GM21529 (cell line): ENCODE results near the gene ULK4.

Experiments used
- ATAC-seq: cut with Tn5 transposase; IDR thresholded peaks from one replicate; pipeline ENCODE4 v1.9.1; 2021; ENCODE audit not compliant: unreplicated experiment

ULK4 gene

GRCh38 chr3:41327718-41328117 lies 634.2 kb downstream of the ULK4 start:
- no peak for ATAC-seq

GRCh38 chr3:41324156-41324475 lies 637.8 kb downstream of the ULK4 start:
- no peak for ATAC-seq

GRCh38 chr3:41323467-41324155 lies 638.3 kb downstream of the ULK4 start:
- ATAC-seq: no peak

- ATAC-seq: no peak
Observed at GRCh38 chr3:41321642-41321980, 640.3 kb downstream of the ULK4 start.

- ATAC-seq: no peak
Observed at GRCh38 chr3:41320953-41321641, 640.8 kb downstream of the ULK4 start.

- ATAC-seq: no peak
Observed at GRCh38 chr3:41318520-41318919, 643.4 kb downstream of the ULK4 start.

DNA sequence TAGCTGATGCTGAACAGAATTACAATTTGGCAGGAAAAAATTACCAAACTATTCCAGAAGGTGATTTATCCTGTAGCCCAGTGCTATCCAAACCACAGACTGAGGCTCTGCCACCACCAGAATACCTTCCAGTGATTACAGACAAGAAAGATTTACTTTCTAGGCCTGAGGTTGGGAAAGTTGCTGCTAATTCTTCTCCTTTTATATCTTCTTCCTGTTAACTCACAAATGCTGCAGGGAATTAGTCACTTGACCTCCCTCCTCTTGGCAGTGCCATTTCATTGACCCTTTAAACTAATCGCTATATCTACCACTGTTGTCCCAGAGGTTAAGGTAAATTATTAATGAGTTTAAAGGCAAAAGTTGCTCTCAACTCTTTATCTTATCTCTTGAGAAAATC lies 644.2 kb downstream of the ULK4 start:
- no peak for ATAC-seq

GRCh38 chr3:41317298-41317697 lies 644.6 kb downstream of the ULK4 start:
- ATAC-seq: no peak

DNA sequence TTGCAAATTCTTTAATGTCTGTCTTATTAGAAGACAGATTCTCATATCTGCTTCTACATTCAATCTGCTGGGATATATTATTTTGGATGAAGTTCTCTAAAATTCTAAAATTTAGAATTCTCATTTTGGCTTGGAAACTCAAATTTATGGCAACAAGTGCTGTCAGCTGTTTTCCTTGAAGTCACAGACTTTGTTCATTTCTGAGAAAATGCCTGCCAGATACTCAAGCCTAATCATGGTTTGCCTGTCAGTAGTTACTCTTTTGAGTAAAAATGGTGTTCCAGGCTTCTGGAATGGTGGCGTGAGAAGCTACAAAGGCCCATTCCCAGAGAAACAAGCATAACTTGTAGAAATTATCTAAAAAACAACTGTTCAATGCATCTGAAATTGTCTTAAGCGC lies 646.8 kb downstream of the ULK4 start:
- ATAC-seq: no peak

- ATAC-seq: no peak
Observed at GRCh38 chr3:41308119-41308518, 653.8 kb downstream of the ULK4 start.

DNA sequence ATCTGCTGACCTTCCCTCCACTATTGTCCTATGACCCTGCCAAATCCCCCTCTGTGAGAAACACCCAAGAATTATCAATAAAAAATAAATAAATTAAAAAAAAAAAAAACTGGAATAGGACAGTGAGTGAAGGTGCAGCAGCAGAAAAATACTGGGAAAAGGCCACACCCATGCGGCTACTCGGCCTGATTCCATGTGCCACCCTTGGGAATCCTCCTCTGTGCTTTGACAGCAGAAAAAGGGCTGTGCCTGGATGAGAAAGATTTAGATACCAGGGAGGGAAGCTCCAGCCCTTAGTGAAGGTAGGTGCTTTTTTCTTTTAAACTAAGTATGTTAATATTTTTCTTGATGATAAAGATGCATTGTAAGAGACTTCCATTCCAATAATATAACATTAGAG lies 654.8 kb downstream of the ULK4 start:
- ATAC-seq: no peak

- no peak for ATAC-seq
Observed at GRCh38 chr3:41304593-41304992, 657.3 kb downstream of the ULK4 start.

DNA sequence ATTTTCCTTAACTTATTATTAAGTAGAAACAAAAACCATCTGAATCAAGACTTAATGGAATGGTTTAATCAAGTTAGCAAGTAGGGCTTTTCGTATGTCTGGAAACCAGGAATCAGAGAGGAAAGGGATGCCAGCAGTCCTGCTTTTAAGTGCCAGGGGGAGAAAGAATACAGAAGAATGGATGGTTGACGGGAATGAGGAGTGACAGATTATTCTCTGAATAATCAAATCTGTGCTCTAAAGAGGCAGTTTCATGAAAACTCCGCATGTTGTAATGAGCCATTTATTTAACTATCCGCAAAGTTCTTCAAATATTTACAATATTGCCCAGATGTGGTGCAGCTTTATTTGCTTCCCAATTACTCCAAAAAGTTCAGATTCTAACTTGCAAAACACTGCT lies 659.6 kb downstream of the ULK4 start:
- no peak for ATAC-seq

- ATAC-seq: no peak
Observed at GRCh38 chr3:41301548-41301947, 660.4 kb downstream of the ULK4 start.

- ATAC-seq: no peak
Observed at GRCh38 chr3:41299036-41299435, 662.9 kb downstream of the ULK4 start.

DNA sequence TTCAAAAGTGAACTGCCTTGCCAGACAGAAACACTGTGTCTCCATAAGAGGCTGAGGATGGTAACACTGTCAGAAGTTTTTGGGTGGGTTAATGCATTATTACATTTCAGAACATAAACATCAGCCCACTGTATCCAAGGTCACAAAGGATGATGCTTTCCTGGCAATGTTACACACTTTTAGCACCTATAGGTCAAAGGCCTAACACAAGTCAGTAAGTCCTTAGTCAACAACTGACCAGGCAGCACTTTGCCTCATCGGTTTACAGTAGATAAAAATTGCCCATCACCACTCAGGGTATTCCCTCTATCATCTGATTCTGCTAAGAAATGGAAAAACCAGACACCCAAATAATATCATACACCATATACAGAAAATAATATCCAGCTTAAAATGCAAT lies 664.2 kb downstream of the ULK4 start:
- no peak for ATAC-seq

DNA sequence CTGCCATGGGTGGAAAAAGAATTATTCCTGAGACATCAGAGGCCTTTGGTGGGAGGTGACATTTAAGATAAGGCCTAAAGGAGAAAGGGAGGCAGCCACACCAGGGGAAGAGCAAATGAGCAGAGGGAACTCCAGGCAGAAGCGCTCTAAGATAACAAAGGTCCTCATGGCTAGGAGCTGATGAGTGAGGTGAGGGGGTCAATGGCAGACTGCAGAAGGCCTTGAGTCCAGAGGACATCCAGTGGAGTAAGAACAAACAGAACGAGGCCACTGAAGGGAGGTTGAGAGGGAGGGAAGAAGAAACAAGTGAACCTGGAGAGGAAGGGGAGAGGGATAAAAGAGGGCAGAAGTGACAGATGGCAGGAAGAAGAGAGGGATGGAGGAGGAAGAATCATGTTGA lies 665.3 kb downstream of the ULK4 start:
- ATAC-seq: no peak

DNA sequence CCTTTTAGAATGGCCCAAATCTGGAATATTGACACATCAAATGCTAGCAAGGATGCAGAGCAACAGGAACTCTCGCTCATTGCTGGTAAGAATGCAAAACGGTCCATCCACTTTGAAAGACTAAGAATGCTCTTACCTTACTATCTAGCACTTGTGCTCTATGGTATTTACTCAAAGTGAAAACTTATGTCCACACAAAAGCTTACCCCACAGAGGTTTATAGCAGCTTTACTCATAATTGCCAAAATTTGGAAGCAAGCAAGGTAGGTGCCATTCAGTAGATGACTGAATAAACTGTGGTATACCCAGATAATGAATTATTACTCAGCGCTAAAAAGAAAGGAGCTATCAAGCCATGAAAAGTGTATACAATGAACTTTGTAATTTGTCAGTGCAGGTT lies 666.2 kb downstream of the ULK4 start:
- ATAC-seq: no peak

GRCh38 chr3:41293169-41293681 lies 668.7 kb downstream of the ULK4 start:
- ATAC-seq: no peak

GRCh38 chr3:41290736-41291135 lies 671.2 kb downstream of the ULK4 start:
- no peak for ATAC-seq

DNA sequence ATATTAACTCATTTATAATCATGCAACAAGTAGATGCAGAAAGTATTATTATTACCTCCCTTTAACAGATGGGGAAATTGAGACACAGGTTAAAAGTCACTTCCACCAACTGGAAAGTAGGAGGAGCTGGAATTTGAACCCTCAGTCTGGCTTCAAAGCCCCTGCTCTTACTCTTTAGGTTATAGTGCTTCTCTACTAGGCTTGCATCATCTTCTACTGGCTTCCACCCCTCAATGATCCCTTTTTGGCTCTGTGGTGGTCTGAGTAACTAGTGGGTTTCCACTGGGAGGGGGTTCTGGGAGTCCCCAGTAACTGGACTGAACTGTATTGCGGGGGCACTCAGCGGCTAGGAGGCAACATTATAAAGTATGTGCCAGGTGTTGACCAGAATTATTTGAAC lies 671.6 kb downstream of the ULK4 start:
- no peak for ATAC-seq

GRCh38 chr3:41288785-41289184 lies 673.1 kb downstream of the ULK4 start:
- ATAC-seq: no peak

DNA sequence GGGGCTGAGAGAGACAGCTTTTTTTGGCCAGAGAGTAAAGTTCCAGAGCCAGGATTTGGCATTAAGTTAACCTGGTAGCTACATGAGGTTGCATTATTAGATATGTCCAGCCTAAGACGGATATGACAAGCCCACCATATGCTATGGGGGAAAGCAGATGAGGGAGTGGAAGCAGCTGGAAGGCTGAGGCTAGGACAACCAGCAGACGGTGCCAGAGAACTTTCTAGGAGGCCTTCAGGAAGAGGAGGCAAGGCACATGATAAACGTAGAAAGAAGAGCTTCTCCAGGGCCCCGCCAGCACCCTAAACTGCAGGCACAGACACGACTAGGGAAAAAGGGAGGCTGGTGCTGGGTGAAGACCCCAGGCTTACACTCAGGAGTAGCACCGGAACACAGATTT lies 675.6 kb downstream of the ULK4 start:
- ATAC-seq: no peak
